ENCODE results near the gene PRR16.
"Not testable (repeated sequence)": the region's sequence is repeated elsewhere in the genome, so short reads cannot be mapped to it uniquely, and the experiment has no call there.

Gene PRR16

DNA sequence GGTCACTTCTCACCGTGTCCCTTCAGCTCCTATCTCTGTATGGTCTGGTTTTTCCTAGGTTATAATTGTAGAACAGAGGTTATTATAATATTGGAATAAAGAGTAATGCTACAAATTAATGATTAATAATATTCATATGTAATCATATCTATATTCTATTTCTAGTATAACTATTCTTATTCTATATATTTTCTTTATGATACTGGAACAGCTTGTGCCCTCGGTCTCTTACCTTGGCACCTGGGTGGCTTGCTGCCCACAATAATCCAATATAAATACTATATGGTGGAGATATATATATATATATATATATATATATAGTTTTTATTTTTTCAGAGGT is 5.6 kb upstream of the PRR16 start:
- H3K36me3 ChIP-seq (ENCODE audit: low read depth); H3K4me3 ChIP-seq (ENCODE audit: severe bottlenecking); H3K27ac ChIP-seq (ENCODE audit: poor library complexity, severe bottlenecking); ATAC-seq (ENCODE audit: low read depth); DNase-seq (ENCODE audit: low spot score); H3K9me3 ChIP-seq (ENCODE audit: severe bottlenecking); H3K27me3 ChIP-seq (ENCODE audit: insufficient read depth, poor library complexity, severe bottlenecking): not testable (repeated sequence)
- H3K4me1 ChIP-seq (ENCODE audit: insufficient read depth, poor library complexity, severe bottlenecking) = peaks cover 12% of the 10 kb centered on the region
- peak; percentile 40 for TF ChIP-seq CTCF (IDR thresholded peaks at IDR 0.05; ENCODE audit: poor library complexity, severe bottlenecking)

DNA sequence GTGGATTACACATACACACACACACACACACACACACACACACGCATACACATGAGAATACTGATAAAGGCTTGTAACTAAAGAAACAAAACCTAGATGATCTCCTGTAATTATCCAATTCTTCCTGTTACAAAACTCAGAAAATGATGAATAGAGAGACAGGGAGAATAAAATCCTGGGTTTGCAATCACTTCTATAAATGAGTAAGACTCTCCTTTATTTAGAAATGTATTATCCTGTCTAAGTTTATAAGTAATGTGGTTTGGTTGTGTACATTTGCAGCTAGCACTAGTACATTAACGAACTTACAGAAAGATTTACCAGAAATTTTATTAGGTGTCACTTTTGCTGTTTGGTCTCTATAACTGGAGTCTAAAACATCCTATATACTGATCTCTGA is 2.8 kb upstream of the PRR16 start:
- Histone ChIP-seq H3K4me1 (ENCODE audit: insufficient read depth, poor library complexity, severe bottlenecking) (no peaks in the 10 kb centered on the region), H3K4me3 (ENCODE audit: severe bottlenecking) (no peak overlapping the region), H3K9me3 (ENCODE audit: severe bottlenecking) (no peaks in the 10 kb centered on the region), H3K36me3 (ENCODE audit: low read depth) (no peaks in the 10 kb centered on the region), H3K27ac (ENCODE audit: poor library complexity, severe bottlenecking) (no peak overlapping the region), H3K27me3 (ENCODE audit: insufficient read depth, poor library complexity, severe bottlenecking) (no peaks in the 10 kb centered on the region)
- DNase-seq (ENCODE audit: low spot score) = no peak
- no peak for TF ChIP-seq CTCF (IDR thresholded peaks at IDR 0.05; ENCODE audit: poor library complexity, severe bottlenecking)
- ATAC-seq (ENCODE audit: low read depth) = no peak

- no peak overlapping the region for H3K4me3 ChIP-seq (ENCODE audit: severe bottlenecking)
- H3K4me1 ChIP-seq (ENCODE audit: insufficient read depth, poor library complexity, severe bottlenecking) = no peaks in the 10 kb centered on the region
- TF ChIP-seq CTCF (IDR thresholded peaks at IDR 0.05; ENCODE audit: poor library complexity, severe bottlenecking) = no peak
- H3K36me3 ChIP-seq (ENCODE audit: low read depth) = no peaks in the 10 kb centered on the region
- DNase-seq (ENCODE audit: low spot score) = no peak
- H3K27me3 ChIP-seq (ENCODE audit: insufficient read depth, poor library complexity, severe bottlenecking) = no peaks in the 10 kb centered on the region
- H3K27ac ChIP-seq (ENCODE audit: poor library complexity, severe bottlenecking) = no peak overlapping the region
- H3K9me3 ChIP-seq (ENCODE audit: severe bottlenecking) = no peaks in the 10 kb centered on the region
- no peak for ATAC-seq (ENCODE audit: low read depth)
Measured at GRCh38 chr5:120463006-120463680, 957 bp upstream of the PRR16 start.

GRCh38 chr5:120464627-120465435 is 731 bp downstream of the PRR16 start:
- H3K27me3 ChIP-seq (ENCODE audit: insufficient read depth, poor library complexity, severe bottlenecking) = no peaks in the 10 kb centered on the region
- peak; percentile 59 for DNase-seq (ENCODE audit: low spot score)
- H3K27ac ChIP-seq (ENCODE audit: poor library complexity, severe bottlenecking) = no peak overlapping the region
- H3K4me1 ChIP-seq (ENCODE audit: insufficient read depth, poor library complexity, severe bottlenecking) = no peaks in the 10 kb centered on the region
- no peaks in the 10 kb centered on the region for H3K9me3 ChIP-seq (ENCODE audit: severe bottlenecking)
- no peaks in the 10 kb centered on the region for H3K36me3 ChIP-seq (ENCODE audit: low read depth)
- TF ChIP-seq CTCF (IDR thresholded peaks at IDR 0.05; ENCODE audit: poor library complexity, severe bottlenecking) = no peak
- ATAC-seq (ENCODE audit: low read depth) = peak; percentile 68
- H3K4me3 ChIP-seq (ENCODE audit: severe bottlenecking) = peak overlapping the region; percentile 42

Data from RWPE2 (cell line).